AG10803 (cell line): ENCODE data around the gene KCNMB4.

Experiments used
- DNase-seq: peaks from one replicate; pipeline ENCODE4 v3.0.0; 2010; ENCODE audit warnings: low read depth
- H3K4me3 ChIP-seq: 2 replicates; pipeline ENCODE4 v1.5.1; 2011; ENCODE audit warnings: mild to moderate bottlenecking, low read length, control low read depth
- CTCF ChIP-seq: conservative IDR thresholded peaks from 2 replicates; pipeline ENCODE4 v1.5.1; 2011; ENCODE audit warnings: mild to moderate bottlenecking, low read length, control low read depth, inconsistent platforms

The KCNMB4 gene

GRCh38 chr12:70359458-70360197, 6.5 kb upstream of the KCNMB4 start:
- DNase-seq = no peak
- H3K4me3 ChIP-seq = no peak overlapping the region
- no peak for TF ChIP-seq CTCF

- no peak overlapping the region for H3K4me3 ChIP-seq
- no peak for DNase-seq
- TF ChIP-seq CTCF = no peak
These were observed 5.9 kb upstream of the KCNMB4 start for GRCh38 chr12:70360218-70360617.

GRCh38 chr12:70364695-70365397, 1.2 kb upstream of the KCNMB4 start:
- DNase-seq = no peak
- no peak for TF ChIP-seq CTCF
- H3K4me3 ChIP-seq = no peak overlapping the region

GRCh38 chr12:70365398-70365647, 767 bp upstream of the KCNMB4 start:
- H3K4me3 ChIP-seq = peak overlapping the region; percentile 60
- no peak for TF ChIP-seq CTCF
- DNase-seq = no peak

GRCh38 chr12:70366581-70367257, 629 bp downstream of the KCNMB4 start:
- peak; percentile 25 for DNase-seq
- no peak for TF ChIP-seq CTCF
- H3K4me3 ChIP-seq = peak overlapping the region; percentile 64

- no peak for DNase-seq
- H3K4me3 ChIP-seq = peak overlapping the region; percentile 64
- TF ChIP-seq CTCF = no peak
These were observed 1.4 kb downstream of the KCNMB4 start for GRCh38 chr12:70367258-70368141.
